ENCODE results near the gene DNAJC18. TPM values are rescaled to one million over a fixed set of nuclear protein-coding genes. Genes with fewer than 3 reads are reported as not detected.
A peak's percentile ranks its signal among the peaks of the same experiment; 100 is the strongest.

Gene DNAJC18
- total and polyA plus RNA-seq, 2 donors: 4.3 TPM

DNA sequence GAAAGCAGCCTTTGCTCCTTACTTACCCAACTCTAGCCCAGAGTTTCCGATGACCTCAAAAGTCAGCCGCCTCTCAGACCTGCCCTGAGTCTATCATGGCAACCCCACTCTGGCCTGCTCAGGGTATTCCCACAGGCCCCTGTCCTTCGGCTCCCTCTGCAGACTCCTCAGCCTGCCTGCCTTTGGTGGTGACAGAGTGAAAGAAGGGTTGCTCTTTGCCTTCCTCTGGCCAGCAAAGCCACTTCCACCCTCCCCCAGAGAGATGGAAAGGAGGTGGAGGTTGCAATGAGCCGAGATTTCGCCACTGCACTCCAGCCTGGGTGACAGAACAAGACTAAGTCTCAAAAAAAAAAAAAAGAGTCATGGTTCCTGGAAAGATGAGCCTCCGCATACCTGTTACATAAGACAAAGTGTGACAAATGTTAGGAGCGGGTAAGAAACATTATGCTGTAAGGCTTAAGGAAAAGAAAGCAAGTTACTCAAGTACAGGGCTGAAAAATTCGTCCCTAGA, 29.2 kb upstream of the DNAJC18 start:
- Histone ChIP-seq H3K27me3 (ENCODE audit: control insufficient read depth in 2 of 2, insufficient read depth in 1 of 2, low read length in 1 of 2) (no peaks in the 10 kb centered on the region), H3K4me1 (ENCODE audit: control insufficient read depth in 2 of 2, insufficient read depth in 2 of 2, low read length in 2 of 2) (peaks cover 27 to 38% of the 10 kb centered on the region in 2 donors), H3K36me3 (ENCODE audit: control insufficient read depth in 2 of 2, insufficient read depth in 2 of 2, low read length in 1 of 2) (no peaks in the 10 kb centered on the region), H3K27ac (ENCODE audit: low read depth in 1 of 2, low read length in 1 of 2) (no peak overlapping the region), H3K9me3 (ENCODE audit: control insufficient read depth in 2 of 2, insufficient read depth in 1 of 2, low read length in 1 of 2) (peaks cover 0 to 3% of the 10 kb centered on the region in 2 donors), H3K4me3 (ENCODE audit: low read length in 2 of 2) (no peak overlapping the region)
- 86% methylated on average over 8 of the region's 8 CpGs for WGBS
- no peak for DNase-seq (ENCODE audit: low read depth in 6 of 9, low spot score in 9 of 9)

DNA sequence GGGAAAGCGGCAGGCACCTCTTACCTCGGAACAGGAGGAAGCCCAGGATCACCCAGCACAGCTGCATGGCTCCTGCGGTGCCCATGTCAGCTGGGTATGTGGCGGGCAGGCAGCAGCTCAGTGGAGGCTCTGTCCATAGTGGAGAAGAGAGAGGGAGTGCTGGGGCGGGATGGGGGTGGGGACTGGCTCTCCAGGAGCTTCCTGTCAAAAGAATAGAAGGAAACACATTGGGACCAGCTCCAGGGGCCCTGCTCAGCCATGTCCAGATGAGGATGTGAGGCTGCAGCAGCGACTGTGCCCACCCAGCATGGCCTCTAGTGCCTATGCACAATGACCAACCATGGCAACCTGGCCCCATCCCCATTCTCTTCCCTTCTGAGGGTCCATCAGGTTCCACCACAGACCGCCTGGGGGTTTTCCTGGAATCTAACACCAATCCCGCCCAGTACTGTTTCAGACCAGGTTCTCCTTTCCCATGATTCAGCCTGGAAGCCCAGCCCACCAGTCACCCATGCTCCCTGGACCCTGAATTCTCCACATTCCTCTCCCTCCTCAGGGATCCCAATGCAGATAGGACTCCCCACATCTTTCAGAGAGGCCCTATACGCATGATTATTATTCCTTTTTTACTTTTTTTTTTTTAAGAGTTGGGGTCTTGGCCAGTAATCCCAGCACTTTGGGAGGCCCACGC, 23.4 kb upstream of the DNAJC18 start, which contains the start of gene ECSCR:
TSS of gene ECSCR (minus strand) at position 158 of the 691 bp plus-strand sequence. CDS start at position 85, 73 bp downstream.
- Histone ChIP-seq H3K4me1 (ENCODE audit: control insufficient read depth in 2 of 2, insufficient read depth in 2 of 2, low read length in 2 of 2) (peaks cover 12 to 26% of the 10 kb centered on the region in 2 donors), H3K36me3 (ENCODE audit: control insufficient read depth in 2 of 2, insufficient read depth in 2 of 2, low read length in 1 of 2) (no peaks in the 10 kb centered on the region), H3K27me3 (ENCODE audit: control insufficient read depth in 2 of 2, insufficient read depth in 1 of 2, low read length in 1 of 2) (no peaks in the 10 kb centered on the region), H3K27ac (ENCODE audit: low read depth in 1 of 2, low read length in 1 of 2) (no peak within 1 kb of the TSS), H3K9me3 (ENCODE audit: control insufficient read depth in 2 of 2, insufficient read depth in 1 of 2, low read length in 1 of 2) (no peaks in the 10 kb centered on the region), H3K4me3 (ENCODE audit: low read length in 2 of 2) (no peak within 1 kb of the TSS)
- WGBS: 96% methylated on average over 10 of the region's 10 CpGs
- DNase-seq (ENCODE audit: low read depth in 6 of 9, low spot score in 9 of 9): no peak

DNA sequence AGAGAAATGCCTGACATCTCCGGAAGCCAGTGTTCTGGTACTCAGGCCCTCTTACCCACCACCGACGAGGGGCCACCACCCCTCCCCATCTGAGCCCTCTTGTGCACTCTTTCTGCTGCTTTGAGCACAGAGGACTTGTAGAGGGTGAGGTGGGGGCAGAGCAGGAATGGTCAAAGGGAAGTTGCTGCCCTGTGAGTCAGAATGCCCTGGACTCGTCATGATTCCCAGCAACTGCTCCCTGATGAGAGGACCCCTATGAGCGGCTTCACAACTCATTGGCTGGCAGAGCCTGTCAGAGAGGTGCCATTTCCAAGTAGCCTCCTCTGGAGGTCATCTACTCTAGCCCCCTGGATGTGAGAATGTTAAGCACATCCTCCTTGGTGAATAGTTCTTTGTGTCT, 22.4 kb upstream of the DNAJC18 start:
- H3K4me1 ChIP-seq (ENCODE audit: control insufficient read depth in 2 of 2, insufficient read depth in 2 of 2, low read length in 2 of 2): peaks cover 13 to 33% of the 10 kb centered on the region in 2 donors
- no peaks in the 10 kb centered on the region for H3K36me3 ChIP-seq (ENCODE audit: control insufficient read depth in 2 of 2, insufficient read depth in 2 of 2, low read length in 1 of 2)
- WGBS: 94% methylated on average over 5 of the region's 5 CpGs
- H3K4me3 ChIP-seq (ENCODE audit: low read length in 2 of 2): no peak overlapping the region
- H3K9me3 ChIP-seq (ENCODE audit: control insufficient read depth in 2 of 2, insufficient read depth in 1 of 2, low read length in 1 of 2): no peaks in the 10 kb centered on the region
- no peak for DNase-seq (ENCODE audit: low read depth in 6 of 9, low spot score in 9 of 9)
- H3K27ac ChIP-seq (ENCODE audit: low read depth in 1 of 2, low read length in 1 of 2): no peak overlapping the region
- H3K27me3 ChIP-seq (ENCODE audit: control insufficient read depth in 2 of 2, insufficient read depth in 1 of 2, low read length in 1 of 2): no peaks in the 10 kb centered on the region

DNA sequence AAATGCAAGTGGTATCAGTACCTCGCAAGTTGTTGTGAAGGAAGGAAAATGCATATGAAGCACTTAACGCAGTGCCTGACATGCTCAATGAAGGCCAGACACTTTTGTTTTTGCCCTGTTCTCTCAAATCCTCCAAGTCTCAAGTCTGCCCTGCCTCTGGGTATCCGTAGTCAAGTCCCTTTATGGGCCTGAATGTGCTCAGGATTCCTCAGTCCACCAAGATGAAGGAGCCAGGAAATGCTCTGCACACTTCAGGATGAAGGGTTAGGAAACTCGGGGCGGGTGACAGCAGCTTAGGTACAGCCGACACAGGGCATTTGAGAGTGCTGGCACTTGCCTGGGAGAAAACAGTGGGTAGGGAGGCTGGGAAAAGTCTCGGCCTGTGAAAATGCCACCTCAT, 21.9 kb upstream of the DNAJC18 start:
- Histone ChIP-seq H3K4me3 (ENCODE audit: low read length in 2 of 2) (no peak overlapping the region), H3K27ac (ENCODE audit: low read depth in 1 of 2, low read length in 1 of 2) (no peak overlapping the region), H3K27me3 (ENCODE audit: control insufficient read depth in 2 of 2, insufficient read depth in 1 of 2, low read length in 1 of 2) (no peaks in the 10 kb centered on the region), H3K36me3 (ENCODE audit: control insufficient read depth in 2 of 2, insufficient read depth in 2 of 2, low read length in 1 of 2) (no peaks in the 10 kb centered on the region), H3K9me3 (ENCODE audit: control insufficient read depth in 2 of 2, insufficient read depth in 1 of 2, low read length in 1 of 2) (no peaks in the 10 kb centered on the region), H3K4me1 (ENCODE audit: control insufficient read depth in 2 of 2, insufficient read depth in 2 of 2, low read length in 2 of 2) (peaks cover 13 to 35% of the 10 kb centered on the region in 2 donors)
- DNase-seq (ENCODE audit: low read depth in 6 of 9, low spot score in 9 of 9): no peak
- 95% methylated on average over 7 of the region's 7 CpGs for WGBS

DNA sequence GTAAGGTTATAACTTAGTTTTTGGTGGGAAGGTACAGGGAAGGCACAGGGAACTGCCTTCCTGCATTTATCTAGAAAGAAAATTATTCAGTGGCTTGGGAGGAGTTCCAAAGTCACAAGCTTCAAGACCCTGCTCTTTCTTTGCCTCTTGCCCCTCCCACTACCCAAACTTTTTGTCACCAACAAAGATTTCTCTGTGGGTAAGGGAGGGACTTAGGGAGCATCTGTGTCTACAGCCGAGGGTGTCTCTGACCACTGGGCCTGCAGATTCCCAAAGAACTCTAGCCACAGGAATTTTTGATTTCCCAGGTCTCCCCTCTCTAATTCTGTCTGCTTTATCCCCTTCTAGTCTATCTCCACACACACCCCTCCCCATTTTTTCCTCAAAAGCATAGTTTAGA, 21.1 kb upstream of the DNAJC18 start:
- Histone ChIP-seq H3K4me3 (ENCODE audit: low read length in 2 of 2) (no peak overlapping the region), H3K27me3 (ENCODE audit: control insufficient read depth in 2 of 2, insufficient read depth in 1 of 2, low read length in 1 of 2) (no peaks in the 10 kb centered on the region), H3K9me3 (ENCODE audit: control insufficient read depth in 2 of 2, insufficient read depth in 1 of 2, low read length in 1 of 2) (no peaks in the 10 kb centered on the region), H3K27ac (ENCODE audit: low read depth in 1 of 2, low read length in 1 of 2) (no peak overlapping the region), H3K4me1 (ENCODE audit: control insufficient read depth in 2 of 2, insufficient read depth in 2 of 2, low read length in 2 of 2) (peaks cover 13 to 35% of the 10 kb centered on the region in 2 donors), H3K36me3 (ENCODE audit: control insufficient read depth in 2 of 2, insufficient read depth in 2 of 2, low read length in 1 of 2) (no peaks in the 10 kb centered on the region)
- WGBS: 50% methylated on average over 1 of the region's 1 CpG
- DNase-seq (ENCODE audit: low read depth in 6 of 9, low spot score in 9 of 9): no peak

DNA sequence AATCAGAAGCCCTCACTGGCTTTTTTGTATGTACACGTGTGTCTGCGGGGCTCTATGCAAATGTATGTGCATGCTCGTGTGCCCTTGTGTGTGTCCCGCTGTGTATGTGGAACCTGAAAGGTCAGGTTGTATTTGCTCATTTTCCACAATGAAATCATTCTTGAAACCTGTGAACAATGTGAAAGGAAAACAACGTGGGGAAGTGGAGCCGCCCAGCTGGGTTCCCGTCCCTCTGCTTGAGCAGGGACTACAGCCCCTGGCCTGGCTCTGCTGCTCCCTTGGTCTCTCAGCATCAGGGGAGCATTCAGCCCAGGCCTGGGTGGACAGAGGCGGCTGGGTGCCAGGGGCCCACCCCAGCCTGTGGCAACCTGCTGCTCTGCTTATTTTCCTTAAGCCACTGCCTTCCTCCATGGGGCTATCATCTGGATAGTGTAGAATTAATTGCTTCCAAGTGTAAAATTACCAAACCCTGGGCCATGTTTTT, 20.2 kb upstream of the DNAJC18 start:
- no peak overlapping the region for H3K27ac ChIP-seq (ENCODE audit: low read depth in 1 of 2, low read length in 1 of 2)
- 96% methylated on average over 8 of the region's 8 CpGs for WGBS
- H3K4me3 ChIP-seq (ENCODE audit: low read length in 2 of 2): no peak overlapping the region
- no peaks in the 10 kb centered on the region for H3K36me3 ChIP-seq (ENCODE audit: control insufficient read depth in 2 of 2, insufficient read depth in 2 of 2, low read length in 1 of 2)
- no peaks in the 10 kb centered on the region for H3K27me3 ChIP-seq (ENCODE audit: control insufficient read depth in 2 of 2, insufficient read depth in 1 of 2, low read length in 1 of 2)
- no peak for DNase-seq (ENCODE audit: low read depth in 6 of 9, low spot score in 9 of 9)
- peaks cover 13 to 35% of the 10 kb centered on the region in 2 donors for H3K4me1 ChIP-seq (ENCODE audit: control insufficient read depth in 2 of 2, insufficient read depth in 2 of 2, low read length in 2 of 2)
- H3K9me3 ChIP-seq (ENCODE audit: control insufficient read depth in 2 of 2, insufficient read depth in 1 of 2, low read length in 1 of 2): no peaks in the 10 kb centered on the region

DNA sequence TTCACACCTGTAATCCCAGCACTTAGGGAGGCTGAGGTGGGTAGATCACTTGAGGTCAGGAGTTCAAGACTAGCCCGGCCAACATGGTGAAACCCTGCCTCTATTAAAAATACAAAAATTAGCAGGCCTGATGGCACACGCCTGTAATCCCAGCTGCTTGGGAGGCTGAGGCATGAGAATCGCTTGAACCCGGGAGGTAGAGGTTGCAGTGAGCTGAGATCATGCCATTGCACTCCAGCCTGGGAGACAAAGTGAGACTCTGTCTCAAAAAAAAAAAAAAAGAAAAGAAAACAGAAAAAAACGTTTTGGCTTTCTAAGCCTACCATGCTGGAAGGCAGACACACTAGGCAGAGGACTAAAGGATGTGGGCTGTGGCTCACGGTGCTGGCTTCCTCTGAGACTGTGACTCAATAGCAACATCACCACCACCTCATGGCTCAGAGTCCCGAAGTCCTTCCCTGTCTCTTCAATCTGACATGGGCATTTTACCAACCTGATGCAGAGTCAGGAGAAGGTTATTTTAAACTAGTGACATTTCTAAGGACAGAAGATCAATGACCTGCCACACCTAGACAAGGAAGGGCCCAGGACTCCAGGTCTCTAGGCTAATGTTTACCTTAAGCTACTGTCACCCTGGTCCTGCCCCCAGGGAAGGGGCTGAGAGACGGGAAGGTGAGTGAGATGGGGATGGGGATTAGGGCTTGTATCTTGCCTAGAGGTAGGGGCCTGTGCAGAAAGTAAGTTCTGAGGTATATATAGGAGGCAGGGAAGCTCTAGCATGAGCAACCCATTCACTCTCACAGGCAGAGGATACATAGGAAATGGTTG, 19.5 kb upstream of the DNAJC18 start:
- DNase-seq (ENCODE audit: low read depth in 6 of 9, low spot score in 9 of 9): peak in 5 of 9 donors; percentile 74 to 92 (median 78)
- Histone ChIP-seq H3K27ac (ENCODE audit: low read depth in 1 of 2, low read length in 1 of 2) (peak overlapping the region; percentile 66 to 80), H3K27me3 (ENCODE audit: control insufficient read depth in 2 of 2, insufficient read depth in 1 of 2, low read length in 1 of 2) (no peaks in the 10 kb centered on the region), H3K36me3 (ENCODE audit: control insufficient read depth in 2 of 2, insufficient read depth in 2 of 2, low read length in 1 of 2) (no peaks in the 10 kb centered on the region), H3K4me3 (ENCODE audit: low read length in 2 of 2) (no peak overlapping the region), H3K4me1 (ENCODE audit: control insufficient read depth in 2 of 2, insufficient read depth in 2 of 2, low read length in 2 of 2) (peaks cover 13 to 40% of the 10 kb centered on the region in 2 donors), H3K9me3 (ENCODE audit: control insufficient read depth in 2 of 2, insufficient read depth in 1 of 2, low read length in 1 of 2) (no peaks in the 10 kb centered on the region)
- 53% methylated on average over 8 of the region's 8 CpGs for WGBS

DNA sequence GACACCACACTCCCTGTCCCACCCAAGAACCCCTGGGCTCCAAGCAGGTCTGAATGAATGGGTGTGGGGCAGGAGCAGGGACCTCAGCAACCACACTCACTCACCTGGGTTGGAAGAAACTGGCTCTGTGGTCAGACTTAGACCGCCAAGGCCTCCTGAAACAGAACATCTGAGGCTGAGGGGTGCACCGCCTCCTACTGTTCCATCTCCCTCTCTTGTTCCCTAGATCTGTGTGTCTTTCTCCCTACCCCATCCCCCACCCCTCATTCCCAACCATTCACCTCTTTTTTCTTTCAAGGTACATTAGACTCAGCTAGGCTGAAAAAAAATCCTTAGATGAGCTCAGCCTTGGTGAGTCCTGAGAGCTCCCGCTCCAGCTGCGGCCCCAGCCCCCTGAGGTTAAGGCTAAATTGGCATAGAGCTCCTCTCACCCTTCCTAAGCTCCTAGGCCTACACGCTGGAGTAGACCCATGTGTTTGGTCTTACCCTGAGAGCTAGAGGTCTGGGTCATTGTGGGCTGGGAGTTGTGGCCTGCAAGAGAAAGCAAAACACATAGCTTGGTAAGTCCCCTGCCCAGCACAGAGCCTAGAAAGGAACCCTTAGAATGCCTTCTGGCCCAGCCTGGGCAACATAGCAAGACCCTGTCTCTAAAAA, 18.5 kb upstream of the DNAJC18 start:
- H3K27ac ChIP-seq (ENCODE audit: low read depth in 1 of 2, low read length in 1 of 2): peak overlapping the region; percentile 19 to 66
- peaks cover 13 to 40% of the 10 kb centered on the region in 2 donors for H3K4me1 ChIP-seq (ENCODE audit: control insufficient read depth in 2 of 2, insufficient read depth in 2 of 2, low read length in 2 of 2)

More for the DNA sequence above, 18.5 kb upstream of the DNAJC18 start:
- H3K27me3 ChIP-seq (ENCODE audit: control insufficient read depth in 2 of 2, insufficient read depth in 1 of 2, low read length in 1 of 2): no peaks in the 10 kb centered on the region
- no peak for DNase-seq (ENCODE audit: low read depth in 6 of 9, low spot score in 9 of 9)
- no peaks in the 10 kb centered on the region for H3K9me3 ChIP-seq (ENCODE audit: control insufficient read depth in 2 of 2, insufficient read depth in 1 of 2, low read length in 1 of 2)
- no peak overlapping the region for H3K4me3 ChIP-seq (ENCODE audit: low read length in 2 of 2)
- WGBS: 86% methylated on average over 5 of the region's 5 CpGs
- H3K36me3 ChIP-seq (ENCODE audit: control insufficient read depth in 2 of 2, insufficient read depth in 2 of 2, low read length in 1 of 2): no peaks in the 10 kb centered on the region
